Skin epidermis (tissue), 12 donors: ENCODE measurements around the gene THADA.
A peak's percentile ranks its signal among the peaks of the same experiment; 100 is the strongest.
"Not testable (repeated sequence)": the region's sequence is repeated elsewhere in the genome, so short reads cannot be mapped to it uniquely, and the experiment has no call there.

Experiments
- H3K27ac ChIP-seq, 21 experiments: fragments of 200-600 bp; sonication (generic) in 11 of 21; one replicate each; pipeline ENCODE4 v1.5.0; 2020; ENCODE audit warnings: mild to moderate bottlenecking in 3 of 21, inconsistent platforms in 2 of 21, moderate library complexity in 2 of 21
- H3K4me3 ChIP-seq, 7 experiments: fragments of 200-600 bp; sonication (generic) in 2 of 7; one replicate each; pipeline ENCODE4 v1.5.0; 2020; ENCODE audit warnings: inconsistent platforms in 2 of 7, mild to moderate bottlenecking in 2 of 7, moderate library complexity in 1 of 7

Gene THADA

GRCh38 chr2:43553341-43553855 lies 42.4 kb downstream of the THADA start:
- H3K4me3 ChIP-seq: no peak overlapping the region

GRCh38 chr2:43551990-43552389 lies 43.8 kb downstream of the THADA start:
- Histone ChIP-seq H3K27ac (no peak overlapping the region), H3K4me3 (no peak overlapping the region)

More at GRCh38 chr2:43553341-43553855, 42.4 kb downstream of the THADA start:
- no peak overlapping the region for H3K27ac ChIP-seq

GRCh38 chr2:43548381-43548780 lies 47.5 kb downstream of the THADA start:
- not testable (repeated sequence) for H3K4me3 ChIP-seq, H3K27ac ChIP-seq

GRCh38 chr2:43542285-43542933 lies 53.4 kb downstream of the THADA start:
- H3K27ac ChIP-seq: peak overlapping the region in 4 of 21 experiments; percentile 6 to 58 (median 33)
- no peak overlapping the region for H3K4me3 ChIP-seq

GRCh38 chr2:43541165-43541564 lies 54.7 kb downstream of the THADA start:
- H3K4me3 ChIP-seq: no peak overlapping the region
- peak overlapping the region in 19 of 21 experiments; percentile 6 to 80 (median 45) for H3K27ac ChIP-seq

- H3K4me3 ChIP-seq: no peak overlapping the region
- peak overlapping the region in 19 of 21 experiments; percentile 16 to 80 (median 60) for H3K27ac ChIP-seq
Observed at GRCh38 chr2:43540021-43540779, 55.6 kb downstream of the THADA start.

GRCh38 chr2:43539436-43539835 lies 56.4 kb downstream of the THADA start:
- Histone ChIP-seq H3K27ac (peak overlapping the region in 19 of 21 experiments; percentile 4 to 80 (median 63)), H3K4me3 (no peak overlapping the region)

GRCh38 chr2:43538034-43538670 lies 57.7 kb downstream of the THADA start:
- Histone ChIP-seq H3K27ac (peak overlapping the region in 19 of 21 experiments; percentile 4 to 80 (median 63)), H3K4me3 (no peak overlapping the region)

GRCh38 chr2:43537137-43537536 lies 58.7 kb downstream of the THADA start:
- Histone ChIP-seq H3K27ac (no peak overlapping the region), H3K4me3 (no peak overlapping the region)

GRCh38 chr2:43534569-43534968 lies 61.3 kb downstream of the THADA start:
- Histone ChIP-seq H3K27ac (no peak overlapping the region), H3K4me3 (no peak overlapping the region)

- H3K27ac ChIP-seq, H3K4me3 ChIP-seq: not testable (repeated sequence)
Observed at GRCh38 chr2:43532572-43532971, 63.3 kb downstream of the THADA start.

GRCh38 chr2:43531251-43531650 lies 64.6 kb downstream of the THADA start:
- no peak overlapping the region for H3K27ac ChIP-seq

GRCh38 chr2:43526994-43527393 lies 68.8 kb downstream of the THADA start:
- H3K27ac ChIP-seq: peak overlapping the region in 1 of 21 experiments; percentile 32
- no peak overlapping the region for H3K4me3 ChIP-seq

More at GRCh38 chr2:43531251-43531650, 64.6 kb downstream of the THADA start:
- no peak overlapping the region for H3K4me3 ChIP-seq

- Histone ChIP-seq H3K27ac (peak overlapping the region in 5 of 21 experiments; percentile 0 to 47 (median 14)), H3K4me3 (no peak overlapping the region)
Observed at GRCh38 chr2:43525506-43525905, 70.3 kb downstream of the THADA start.

GRCh38 chr2:43524177-43524965 lies 71.5 kb downstream of the THADA start:
- Histone ChIP-seq H3K4me3 (no peak overlapping the region), H3K27ac (peak overlapping the region in 4 of 21 experiments; percentile 3 to 47 (median 6))

- Histone ChIP-seq H3K4me3 (no peak overlapping the region), H3K27ac (no peak overlapping the region)
Observed at GRCh38 chr2:43522177-43522576, 73.7 kb downstream of the THADA start.

GRCh38 chr2:43521568-43521967 lies 74.3 kb downstream of the THADA start:
- H3K27ac ChIP-seq: peak overlapping the region in 12 of 21 experiments; percentile 15 to 81 (median 52)
- no peak overlapping the region for H3K4me3 ChIP-seq

GRCh38 chr2:43520919-43521318 lies 74.9 kb downstream of the THADA start:
- H3K4me3 ChIP-seq: no peak overlapping the region
- H3K27ac ChIP-seq: peak overlapping the region in 18 of 21 experiments; percentile 15 to 83 (median 63)

- no peak overlapping the region for H3K4me3 ChIP-seq
- H3K27ac ChIP-seq: peak overlapping the region in 20 of 21 experiments; percentile 30 to 83 (median 66)
Observed at GRCh38 chr2:43519643-43520221, 76.1 kb downstream of the THADA start.
